ENCODE results near the gene SERPINA6.

SERPINA6 gene

GRCh38 chr14:94295360-94296180 is 27.6 kb downstream of the SERPINA6 start:
- Mint-ChIP-seq H3K9me3 (no peaks in the 10 kb centered on the region), H3K27ac (no peak overlapping the region), H3K27me3 (ENCODE audit: low read depth, poor library complexity) (no peaks in the 10 kb centered on the region), H3K4me1 (no peaks in the 10 kb centered on the region), H3K36me3 (ENCODE audit: low read depth) (no peaks in the 10 kb centered on the region), H3K4me3 (no peak overlapping the region)
- no peak for DNase-seq
- no peak for TF ChIP-seq CTCF (IDR thresholded peaks at IDR 0.05)

GRCh38 chr14:94293578-94293924 is 29.6 kb downstream of the SERPINA6 start:
- TF ChIP-seq CTCF (IDR thresholded peaks at IDR 0.05): no peak
- no peak overlapping the region for H3K27ac Mint-ChIP-seq
- H3K4me1 Mint-ChIP-seq: no peaks in the 10 kb centered on the region
- no peak overlapping the region for H3K4me3 Mint-ChIP-seq
- H3K36me3 Mint-ChIP-seq (ENCODE audit: low read depth): no peaks in the 10 kb centered on the region
- DNase-seq: no peak
- no peaks in the 10 kb centered on the region for H3K9me3 Mint-ChIP-seq
- peaks cover 3% of the 10 kb centered on the region for H3K27me3 Mint-ChIP-seq (ENCODE audit: low read depth, poor library complexity)

- Mint-ChIP-seq H3K27me3 (ENCODE audit: low read depth, poor library complexity) (peaks cover 3% of the 10 kb centered on the region), H3K27ac (no peak within 1 kb of the TSS), H3K4me3 (no peak within 1 kb of the TSS), H3K4me1 (no peaks in the 10 kb centered on the region), H3K36me3 (ENCODE audit: low read depth) (no peaks in the 10 kb centered on the region), H3K9me3 (no peaks in the 10 kb centered on the region)
- no peak for DNase-seq
- no peak for TF ChIP-seq CTCF (IDR thresholded peaks at IDR 0.05)
Measured at GRCh38 chr14:94292872-94293577, 30.1 kb downstream of the SERPINA6 start, which contains the start of gene SERPINA10. Gene SERPINA10 (minus strand): TSS chr14:94293268. CDS start chr14:94290593, 2,675 bp downstream.

DNA sequence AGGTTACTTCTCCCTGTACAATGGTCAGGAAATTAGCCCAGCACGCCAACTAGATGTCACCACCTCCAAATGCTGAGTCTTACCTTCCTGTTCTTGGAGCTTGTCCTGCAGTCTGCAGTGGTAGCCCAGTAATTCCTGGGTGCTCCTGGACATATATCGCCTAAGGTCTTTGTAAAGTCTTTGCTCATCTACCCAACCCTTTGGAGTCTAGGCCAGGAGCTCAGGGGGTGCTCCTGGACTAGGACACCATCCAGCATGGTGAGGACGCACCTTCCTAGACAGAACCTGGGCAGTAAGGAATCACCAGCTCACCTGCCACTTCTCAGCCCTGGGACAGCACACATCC is 30.6 kb downstream of the SERPINA6 start:
- H3K9me3 Mint-ChIP-seq: no peaks in the 10 kb centered on the region
- H3K27me3 Mint-ChIP-seq (ENCODE audit: low read depth, poor library complexity): peaks cover 3% of the 10 kb centered on the region
- no peak for TF ChIP-seq CTCF (IDR thresholded peaks at IDR 0.05)
- H3K4me3 Mint-ChIP-seq: no peak overlapping the region
- no peaks in the 10 kb centered on the region for H3K4me1 Mint-ChIP-seq
- H3K36me3 Mint-ChIP-seq (ENCODE audit: low read depth): no peaks in the 10 kb centered on the region
- H3K27ac Mint-ChIP-seq: no peak overlapping the region
- no peak for DNase-seq

DNA sequence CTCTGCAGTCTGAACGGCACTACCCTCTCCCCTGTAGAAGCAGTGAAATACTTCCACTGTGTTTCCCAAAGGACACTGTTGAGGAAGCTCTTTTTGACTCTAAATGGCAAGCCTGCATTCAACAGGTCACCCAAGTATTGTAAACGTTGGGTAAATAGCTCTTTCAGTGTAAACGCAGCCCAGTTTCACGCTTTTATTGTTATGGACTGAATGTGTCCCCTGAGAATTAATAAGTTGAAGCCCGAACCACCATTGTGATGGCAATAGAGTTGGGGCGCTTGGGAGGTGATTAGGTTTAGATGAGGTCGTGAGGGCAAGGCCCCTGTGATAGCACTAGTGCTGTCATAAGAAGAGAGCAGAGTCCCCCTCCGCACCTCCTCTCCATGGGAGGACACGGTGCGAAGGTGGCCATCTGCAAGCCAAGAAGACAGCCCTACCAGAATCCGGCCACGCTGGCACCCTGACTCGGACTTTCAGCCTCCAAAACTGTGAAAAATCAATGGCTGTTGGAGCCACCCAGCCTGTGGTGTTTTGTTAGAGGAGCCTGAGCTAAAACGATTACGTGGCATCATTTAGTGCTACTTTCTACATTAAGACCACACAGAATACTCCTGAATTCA is 31.1 kb downstream of the SERPINA6 start:
- Mint-ChIP-seq H3K4me3 (no peak overlapping the region), H3K4me1 (no peaks in the 10 kb centered on the region), H3K36me3 (ENCODE audit: low read depth) (no peaks in the 10 kb centered on the region), H3K9me3 (no peaks in the 10 kb centered on the region), H3K27me3 (ENCODE audit: low read depth, poor library complexity) (peaks cover 3% of the 10 kb centered on the region), H3K27ac (no peak overlapping the region)
- no peak for DNase-seq
- no peak for TF ChIP-seq CTCF (IDR thresholded peaks at IDR 0.05)
